GM19324 (cell line): ENCODE measurements around the gene GPSM1.

Source experiments
- ATAC-seq: cut with Tn5 transposase; IDR thresholded peaks from one replicate; pipeline ENCODE4 v1.9.1; 2021; ENCODE audit warnings: mild to moderate bottlenecking, moderate library complexity; ENCODE audit not compliant: unreplicated experiment, low FRiP score

The GPSM1 gene

DNA sequence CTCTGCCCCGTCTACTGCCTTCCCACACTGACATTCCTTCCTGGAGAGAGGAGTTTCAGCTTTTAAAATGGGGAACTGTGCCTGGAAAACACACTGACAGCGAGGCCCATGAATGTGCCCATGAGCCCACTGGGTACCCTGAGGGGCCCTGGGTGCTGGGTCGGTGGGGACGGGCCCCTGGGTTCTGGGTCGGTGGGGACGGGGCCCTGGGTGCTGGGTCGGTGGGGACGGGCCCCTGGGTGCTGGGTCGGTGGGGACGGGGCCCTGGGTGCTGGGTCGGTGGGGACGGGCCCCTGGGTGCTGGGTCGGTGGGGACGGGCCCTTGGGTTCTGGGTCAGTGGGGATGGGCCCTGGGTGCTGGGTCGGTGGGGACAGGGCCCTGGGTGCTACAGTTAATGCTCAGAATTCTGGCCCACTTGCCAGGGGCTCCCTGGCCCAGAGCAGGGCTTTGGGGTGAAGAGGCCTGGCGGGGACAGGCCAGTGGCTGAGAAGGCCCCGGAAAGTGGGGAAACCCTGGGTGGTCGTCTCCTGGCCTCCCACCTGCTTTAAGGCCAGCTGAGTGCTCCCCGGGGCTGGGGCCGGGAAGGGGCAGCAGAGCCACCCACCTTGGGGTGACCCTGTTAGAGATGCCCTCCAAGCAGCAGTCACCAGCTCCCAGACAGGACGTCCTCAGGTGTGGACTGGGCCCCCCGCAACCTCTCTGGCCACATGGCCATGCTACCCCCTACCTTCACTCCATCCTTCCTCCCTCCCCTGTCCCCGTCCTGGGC is 2.5 kb downstream of the GPSM1 start:
- no peak for ATAC-seq

DNA sequence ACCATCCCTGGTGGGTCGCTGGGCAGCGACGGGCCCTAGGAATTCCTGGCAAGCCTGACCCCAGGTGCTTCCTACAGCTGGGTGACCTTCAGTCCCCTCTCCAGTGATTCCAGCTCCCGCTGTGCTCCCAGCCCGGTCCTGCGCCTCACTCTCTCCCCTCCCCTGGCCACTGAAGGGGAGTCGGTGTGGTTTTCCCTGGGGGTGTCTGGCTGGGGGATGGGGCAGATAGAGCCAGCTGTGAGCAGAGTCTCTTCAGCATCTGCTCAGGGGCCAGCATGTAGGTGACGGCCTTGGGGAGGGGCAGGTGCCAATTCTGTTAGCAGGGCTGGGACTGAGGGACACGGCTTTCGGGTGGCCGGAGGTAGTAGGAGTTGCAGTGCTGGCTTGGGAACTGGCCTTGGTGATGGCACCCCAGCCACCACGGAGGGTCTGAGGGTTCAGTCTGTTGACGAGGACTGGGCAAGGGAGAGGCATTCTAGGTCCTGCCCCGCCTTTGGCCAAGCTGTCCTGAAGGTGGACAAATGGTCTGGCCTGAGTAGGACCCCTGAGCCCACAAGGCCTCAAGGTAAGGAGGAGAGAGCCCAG is 3.2 kb downstream of the GPSM1 start:
- ATAC-seq = no peak

DNA sequence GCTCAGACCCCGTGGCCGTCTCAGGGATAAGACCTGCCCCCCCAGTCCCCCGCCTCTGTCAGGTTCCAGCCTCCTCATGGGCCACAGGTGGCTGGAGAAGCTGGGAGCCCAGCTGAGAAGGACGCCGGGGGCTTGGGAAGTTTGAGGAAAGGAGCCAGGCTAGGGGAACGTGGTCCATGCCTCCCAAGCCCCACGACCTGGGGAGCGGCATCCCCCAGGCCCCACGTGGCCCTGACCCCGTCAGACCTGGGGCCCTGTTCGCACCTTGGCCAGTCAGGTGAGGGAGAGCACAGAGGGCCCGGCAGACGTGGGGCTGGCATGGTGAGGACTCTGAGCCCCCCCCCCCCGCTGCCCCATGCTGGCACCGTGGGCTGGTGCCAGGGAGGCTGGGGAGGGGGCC is 3.7 kb downstream of the GPSM1 start:
- no peak for ATAC-seq

DNA sequence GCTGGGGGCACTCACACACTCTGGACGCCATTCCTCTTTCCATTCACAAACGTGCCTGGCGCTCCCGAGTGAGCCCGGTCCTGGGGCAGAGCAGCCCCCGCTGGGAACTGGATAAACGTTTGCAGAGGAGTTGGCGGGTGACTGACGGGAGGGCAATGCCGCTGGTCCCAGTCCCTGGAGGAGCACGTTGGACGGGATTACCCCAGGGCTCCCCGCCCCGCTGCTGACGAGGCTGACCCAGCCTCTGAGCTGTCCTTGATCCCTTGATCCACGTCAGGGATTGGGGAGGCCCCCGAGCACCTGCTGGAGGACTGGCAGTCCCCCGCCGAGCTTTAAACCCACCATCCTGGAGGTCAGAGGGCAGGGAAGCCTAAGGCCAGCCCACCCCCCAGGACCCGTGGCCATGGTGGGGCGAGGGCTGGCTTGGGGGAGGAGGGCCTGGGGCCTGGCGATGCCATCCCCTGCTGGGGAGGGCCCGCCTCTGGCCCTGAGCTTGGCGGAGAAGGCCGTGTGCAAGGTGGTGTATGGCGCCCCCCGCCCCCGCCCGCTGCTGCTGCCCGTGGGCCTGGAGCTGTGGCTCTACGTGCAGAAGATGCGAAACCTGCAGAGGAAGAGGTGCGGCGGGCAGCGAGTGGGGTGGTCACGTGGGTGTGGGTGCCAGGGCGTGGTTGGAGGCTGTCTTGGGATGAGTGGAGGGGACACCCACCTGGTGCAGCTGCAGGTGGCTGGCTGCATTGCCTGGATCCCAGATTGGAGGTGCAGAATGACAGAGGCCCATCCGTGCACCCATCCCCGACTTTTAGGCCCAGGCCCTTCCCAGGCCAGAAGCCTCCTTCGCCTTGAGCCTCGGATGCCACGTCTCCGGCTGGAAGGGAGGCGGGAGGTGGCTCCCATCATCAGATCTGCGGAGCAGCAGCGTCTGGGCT is 4.5 kb downstream of the GPSM1 start:
- ATAC-seq = no peak

DNA sequence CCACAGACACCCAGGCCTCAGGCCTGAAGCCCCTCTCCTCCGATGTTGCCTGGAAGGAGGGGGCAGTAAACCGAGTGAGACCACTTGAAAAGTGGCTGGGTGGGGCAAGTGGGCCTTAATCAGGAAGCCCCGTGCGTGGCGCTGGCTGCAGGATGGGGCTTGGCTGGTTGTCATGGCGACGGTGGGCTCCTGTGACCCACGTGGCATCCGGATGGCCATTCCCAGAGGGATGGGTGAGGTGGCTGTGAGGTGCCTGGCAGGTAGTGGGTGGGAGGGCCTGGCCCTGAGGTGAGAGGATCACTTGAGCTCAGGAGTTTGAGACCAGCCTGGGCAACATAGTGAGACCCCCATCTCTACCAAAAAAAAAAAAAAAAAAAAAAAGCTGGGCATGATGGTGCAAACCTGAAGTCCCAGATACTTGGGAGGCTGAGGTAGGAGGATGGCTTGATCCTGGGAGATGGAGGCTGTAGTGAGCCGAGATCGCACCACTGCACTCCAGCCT is 5.2 kb downstream of the GPSM1 start:
- no peak for ATAC-seq

- no peak for ATAC-seq
Measured at GRCh38 chr9:136333045-136333444, 5.7 kb downstream of the GPSM1 start.

DNA sequence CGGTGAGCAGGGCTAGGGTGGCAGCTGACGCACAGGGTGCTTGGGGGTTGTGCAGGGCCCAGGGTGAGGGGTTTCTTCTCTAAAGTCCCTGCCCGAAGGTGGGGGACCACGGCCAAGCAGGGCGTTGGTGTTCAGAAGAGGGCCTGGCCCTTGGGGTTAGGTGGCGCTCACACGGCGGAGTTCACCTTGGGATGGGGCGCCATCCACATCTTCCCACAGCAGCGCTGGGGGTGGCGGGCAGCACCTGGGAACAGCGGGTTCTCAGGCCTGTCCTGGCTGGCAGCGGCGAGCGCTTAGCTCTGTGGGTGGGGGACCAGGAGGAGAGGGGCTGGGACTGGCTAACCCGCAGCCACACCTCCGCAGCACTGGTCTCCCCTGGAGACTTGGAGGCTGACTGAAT is 6.1 kb downstream of the GPSM1 start:
- ATAC-seq = no peak

GRCh38 chr9:136334541-136334940 is 7.2 kb downstream of the GPSM1 start:
- ATAC-seq = no peak

DNA sequence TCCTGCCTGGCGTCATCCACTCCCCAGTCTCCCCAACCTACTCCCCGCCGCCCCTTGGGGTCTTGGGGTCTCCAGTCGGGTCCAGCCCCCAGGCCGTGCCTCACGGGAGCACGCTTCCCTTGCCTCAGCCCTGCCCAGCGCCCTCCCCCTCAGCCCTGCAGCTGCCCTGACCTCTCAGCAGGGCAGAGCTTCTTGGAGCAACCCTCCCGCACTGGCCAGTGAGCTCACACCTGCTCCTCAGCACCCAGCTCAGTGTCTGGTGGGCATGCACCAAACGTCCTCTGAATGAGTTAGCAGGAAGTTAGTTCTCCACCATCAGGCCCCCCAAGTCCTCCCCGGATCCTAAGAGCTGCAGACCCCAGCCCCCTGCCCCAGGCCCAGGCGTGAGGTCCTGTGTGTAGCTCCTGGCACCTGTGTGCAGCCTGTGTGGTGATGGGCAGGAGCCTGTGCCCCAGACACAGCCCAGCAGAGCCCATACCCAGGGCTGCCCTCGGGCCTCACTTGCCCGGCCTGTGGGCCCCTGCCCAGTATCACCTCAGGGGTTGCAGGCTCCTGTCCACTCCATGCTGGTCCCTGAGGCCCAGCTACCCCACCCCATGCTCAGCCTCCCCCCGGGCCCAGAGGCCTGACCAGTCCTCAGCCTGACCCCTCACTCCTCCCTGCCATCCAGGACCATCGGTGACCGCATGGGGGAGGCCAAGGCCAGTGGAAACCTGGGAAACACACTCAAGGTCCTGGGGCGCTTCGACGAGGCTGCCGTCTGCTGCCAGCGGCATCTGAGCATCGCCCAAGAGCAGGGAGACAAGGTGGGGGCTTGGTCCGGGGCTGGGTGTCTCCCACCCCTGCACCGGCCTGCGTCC is 8.2 kb downstream of the GPSM1 start:
- no peak for ATAC-seq

DNA sequence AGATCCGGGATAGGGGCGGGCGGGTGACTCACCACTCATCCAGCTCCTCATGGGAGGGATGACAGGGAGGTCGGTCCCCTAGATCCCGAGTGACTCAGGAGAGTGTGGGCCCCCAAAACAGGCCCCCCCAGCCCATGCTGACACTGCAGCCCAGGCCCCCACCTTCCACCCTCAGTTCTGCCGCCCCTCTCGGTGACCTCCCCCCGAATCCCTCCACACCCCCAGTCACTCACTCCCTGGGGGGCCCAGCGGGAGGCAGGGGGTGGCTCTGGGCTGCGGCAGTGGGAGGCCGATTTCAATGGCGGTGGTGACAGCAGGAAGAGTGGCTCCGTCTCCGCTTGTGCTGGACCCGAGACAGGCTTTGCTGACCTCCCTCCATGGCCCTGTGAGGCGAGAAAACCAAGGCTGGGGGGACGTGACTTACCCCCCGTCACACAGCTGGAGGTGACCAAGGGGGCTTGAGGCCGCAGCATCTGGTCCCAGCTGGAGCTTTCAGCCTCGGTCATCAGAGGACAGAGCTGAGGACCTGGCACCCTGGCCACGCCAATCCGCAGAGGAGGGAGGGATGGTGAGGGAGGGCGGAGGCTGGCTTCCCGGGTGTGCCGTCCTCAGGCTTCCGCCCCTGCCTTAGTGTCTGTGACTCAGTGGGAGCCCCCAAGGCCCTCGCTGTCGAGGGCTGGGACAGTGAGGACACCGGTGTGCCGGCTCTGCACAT is 9.0 kb downstream of the GPSM1 start:
- no peak for ATAC-seq

DNA sequence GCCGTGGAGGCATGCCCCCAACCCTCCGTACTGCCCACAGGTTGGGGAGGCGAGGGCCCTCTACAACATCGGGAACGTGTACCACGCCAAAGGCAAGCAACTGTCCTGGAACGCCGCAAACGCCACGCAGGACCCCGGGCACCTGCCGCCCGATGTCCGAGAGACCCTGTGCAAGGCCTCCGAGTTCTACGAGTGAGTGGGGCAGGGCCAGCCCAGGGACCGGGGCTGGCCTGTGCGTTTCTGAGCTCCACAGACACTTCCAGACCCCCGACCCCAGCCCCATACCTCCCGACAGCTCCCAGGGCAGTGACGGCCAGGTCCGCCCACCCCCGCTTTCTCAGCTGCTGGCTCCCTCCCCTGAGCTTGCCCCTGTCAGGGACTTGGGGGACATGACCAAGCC is 9.5 kb downstream of the GPSM1 start:
- ATAC-seq = no peak

GRCh38 chr9:136337416-136338395 is 10.4 kb downstream of the GPSM1 start:
- no peak for ATAC-seq

GRCh38 chr9:136338511-136338910 is 11.2 kb downstream of the GPSM1 start:
- ATAC-seq = no peak

GRCh38 chr9:136339173-136339957 is 12.0 kb downstream of the GPSM1 start:
- ATAC-seq = no peak

- no peak for ATAC-seq
Measured at GRCh38 chr9:136339958-136340310, 12.6 kb downstream of the GPSM1 start.

DNA sequence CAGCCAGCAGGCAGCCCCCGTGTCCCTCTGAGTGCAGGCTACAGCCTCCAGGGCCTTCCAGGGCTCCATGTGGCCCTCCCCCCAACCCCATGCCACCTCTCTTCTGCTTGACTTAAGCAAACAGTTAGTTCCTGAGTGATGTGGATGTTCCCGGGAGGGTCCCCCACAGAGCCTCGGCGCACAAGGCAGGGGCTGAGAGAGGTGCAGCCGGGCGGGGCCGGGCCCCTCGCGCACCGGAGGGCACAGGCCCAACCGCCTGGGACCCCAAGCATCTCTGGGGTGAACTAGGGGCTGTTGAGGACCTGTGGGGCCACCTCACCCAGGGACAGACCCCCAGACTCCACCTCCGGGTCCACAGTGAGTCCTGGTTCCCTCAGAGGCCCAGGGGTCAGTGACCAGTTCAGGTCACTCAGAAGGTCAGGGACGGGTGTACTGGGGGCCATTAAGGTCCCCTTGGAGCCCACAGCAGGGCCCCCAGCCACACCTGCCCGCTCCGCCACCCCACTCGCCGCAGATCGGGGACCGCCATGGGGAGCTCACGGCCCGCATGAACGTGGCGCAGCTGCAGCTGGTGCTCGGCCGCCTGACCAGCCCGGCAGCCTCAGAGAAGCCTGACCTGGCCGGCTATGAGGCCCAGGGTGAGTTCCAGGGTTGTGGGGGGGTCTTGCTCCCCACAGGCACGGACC is 13.2 kb downstream of the GPSM1 start:
- ATAC-seq = no peak

- no peak for ATAC-seq
Measured at GRCh38 chr9:136341042-136341655, 13.8 kb downstream of the GPSM1 start.
